ENCODE results near the gene SYT9.

GRCh38 chr11:7494086-7494745, 242.5 kb downstream of the SYT9 start:
- TF ChIP-seq CTCF (tag by site-specific recombination; IDR thresholded peaks at IDR 0.05): no peak
- no peak for TF ChIP-seq ZBTB17 (tag by site-specific recombination; IDR thresholded peaks at IDR 0.05)
- TF ChIP-seq PRDM1 (tag by site-specific recombination; IDR thresholded peaks at IDR 0.05): no peak
- no peak for TF ChIP-seq PRDM4 (tag by site-specific recombination; IDR thresholded peaks at IDR 0.05)
- no peak for TF ChIP-seq ZNF19 (tag by site-specific recombination; IDR thresholded peaks at IDR 0.05; ENCODE audit: low read depth)
- no peak for TF ChIP-seq TSHZ1 (tag by site-specific recombination; IDR thresholded peaks at IDR 0.05; ENCODE audit: borderline replicate concordance)
- TF ChIP-seq ZSCAN5A (tag by site-specific recombination; IDR thresholded peaks at IDR 0.05): no peak
- no peak for TF ChIP-seq ATF2 (tag by site-specific recombination; IDR thresholded peaks at IDR 0.05; ENCODE audit: low read depth)
- TF ChIP-seq ZBTB49 (tag by site-specific recombination; IDR thresholded peaks at IDR 0.05; ENCODE audit: low read depth): no peak
- no peak for TF ChIP-seq ZSCAN16 (tag by site-specific recombination; IDR thresholded peaks at IDR 0.05)
